CD4-positive, alpha-beta memory T cell (primary cell): Measurements from ENCODE around the gene TPGS1. TPM values are rescaled to one million over a fixed set of nuclear protein-coding genes. Genes with fewer than 3 reads are reported as not detected.

Source experiments
- CTCF ChIA-PET: fragments of 350-600 bp; sonication (Branson Sonifier 250); formaldehyde crosslinking; loops from one replicate; lab custom pipeline; 2021; ENCODE audit warnings: inconsistent platforms; ENCODE audit not compliant: partially characterized antibody; lab: Charles Lee
- POLR2A ChIA-PET: fragments of 350-600 bp; sonication (Branson Sonifier 250); formaldehyde crosslinking; loops from one replicate; lab custom pipeline; 2021; ENCODE audit not compliant: partially characterized antibody; lab: Charles Lee
- DNase-seq, 5 donors: peaks; one replicate each; pipeline versions ENCODE4 v3.0.0 to v3.0.0-alpha.2; 2020 to 2022; ENCODE audit warnings: mixed read lengths in 1 of 5
- H3K27ac ChIP-seq: one replicate; pipeline ENCODE4 v1.7.0; 2013; ENCODE audit warnings: low read depth, low read length
- H3K27me3 ChIP-seq: 2 replicates; pipeline ENCODE4 v1.7.0; 2013; ENCODE audit warnings: mild to moderate bottlenecking, low read length, moderate library complexity; ENCODE audit not compliant: insufficient read depth
- H3K36me3 ChIP-seq: 2 replicates; pipeline ENCODE4 v1.7.0; 2013; ENCODE audit warnings: mild to moderate bottlenecking, low read length, moderate library complexity; ENCODE audit not compliant: insufficient read depth
- H3K4me1 ChIP-seq: 2 replicates; pipeline ENCODE4 v1.7.0; 2013; ENCODE audit warnings: mild to moderate bottlenecking, low read length, moderate library complexity; ENCODE audit not compliant: insufficient read depth
- H3K4me3 ChIP-seq, 2 donors: one replicate each; pipeline ENCODE4 v1.7.0; 2013; ENCODE audit warnings: low read length in 2 of 2, mild to moderate bottlenecking in 1 of 2
- H3K9me3 ChIP-seq, 2 donors: one replicate each; pipeline ENCODE4 v1.7.0; 2013; ENCODE audit warnings: low read length in 2 of 2, control low read depth in 1 of 2; ENCODE audit not compliant: control insufficient read depth in 1 of 2
- H3K27ac Mint-ChIP-seq, 7 donors: one replicate each; pipeline ENCODE4 v1.8.0; 2020 to 2021; ENCODE audit warnings: mixed read lengths in 7 of 7, mild to moderate bottlenecking in 6 of 7, inconsistent platforms in 3 of 7, moderate library complexity in 3 of 7
- H3K27me3 Mint-ChIP-seq, 2 donors: one replicate each; pipeline ENCODE4 v1.8.0; 2020 to 2021; ENCODE audit warnings: mixed read lengths in 2 of 2
- H3K36me3 Mint-ChIP-seq, 2 donors: one replicate each; pipeline ENCODE4 v1.8.0; 2020 to 2021; ENCODE audit warnings: mixed read lengths in 2 of 2, inconsistent platforms in 1 of 2, mild to moderate bottlenecking in 1 of 2
- H3K4me1 Mint-ChIP-seq, 4 donors: one replicate each; pipeline ENCODE4 v1.8.0; 2020 to 2021; ENCODE audit warnings: mixed read lengths in 4 of 4, mild to moderate bottlenecking in 1 of 4
- H3K4me3 Mint-ChIP-seq, 8 donors: one replicate each; pipeline ENCODE4 v1.8.0; 2020 to 2021; ENCODE audit warnings: mixed read lengths in 8 of 8, mild to moderate bottlenecking in 7 of 8, moderate library complexity in 6 of 8, inconsistent platforms in 3 of 8
- H3K9me3 Mint-ChIP-seq, 8 donors: one replicate each; pipeline ENCODE4 v1.8.0; 2020 to 2021; ENCODE audit warnings: mixed read lengths in 8 of 8, mild to moderate bottlenecking in 5 of 8, inconsistent platforms in 3 of 8, moderate library complexity in 1 of 8
- intact Hi-C: fragments of 100-400 bp; cut with micrococcal nuclease; formaldehyde crosslinking; loops from one replicate; pipeline ENCODE4 v1.15.1; 2023
- polyA plus RNA-seq, 2 donors: library from polyadenylated mRNA; unstranded; fragments of 300-500 nt; fragmentation: Illumina TruSeq; gene quantifications; one replicate each; pipeline ENCODE4 v1.2.3, GENCODE V29; 2021
- total RNA-seq, 2 experiments: library from RNA; stranded (reverse); gene quantifications; one replicate each; pipeline ENCODE4 v1.2.3, GENCODE V29; 2021

TPGS1 gene
- total and polyA plus RNA-seq, 4 experiments from 2014 or later = 22.2 to 37.6 (median 31.9) TPM

GRCh38 chr19:522726-523125 lies 15.4 kb downstream of the TPGS1 start:
- Mint-ChIP-seq H3K4me3 (peak overlapping the region in 2 of 8 donors; percentile 46 to 48), H3K36me3 (no peaks in the 10 kb centered on the region), H3K27me3 (peaks cover 0 to 3% of the 10 kb centered on the region in 2 donors), H3K9me3 (no peaks in the 10 kb centered on the region), H3K4me1 (peaks cover 0 to 12% (median 1%) of the 10 kb centered on the region in 4 donors), H3K27ac (peak overlapping the region in 2 of 7 donors; percentile 37 to 65)
- DNase-seq = no peak
- POLR2A ChIA-PET = interaction anchor here (0.6 to 3.6 kb wide), 4 partner anchors 8 to 31 kb away, joined by 5 to 30 read pairs (median 8); partner anchors contain the start of gene TPGS1
- no peaks in the 10 kb centered on the region for H3K4me1 ChIP-seq
- H3K27me3 ChIP-seq = no peaks in the 10 kb centered on the region
- CTCF ChIA-PET = interaction anchor here (1.4 to 3.6 kb wide), 3 partner anchors 11 to 16 kb away, joined by 3 to 22 read pairs (median 3); no protein-coding TSS in a partner anchor
- no peak overlapping the region for H3K27ac ChIP-seq
- H3K36me3 ChIP-seq = no peaks in the 10 kb centered on the region
- no peak overlapping the region for H3K4me3 ChIP-seq
- H3K9me3 ChIP-seq = no peaks in the 10 kb centered on the region
- intact Hi-C loops = no loop called here

- POLR2A ChIA-PET = interaction anchor here (1.1 kb wide), 1 partner anchor 13 kb away, joined by 6 read pairs; no protein-coding TSS in a partner anchor
- Mint-ChIP-seq H3K4me3 (no peak overlapping the region), H3K27ac (no peak overlapping the region)
Measured at GRCh38 chr19:524062-524674, 16.9 kb downstream of the TPGS1 start.

GRCh38 chr19:525029-525428 lies 17.7 kb downstream of the TPGS1 start:
- no peaks in the 10 kb centered on the region for H3K36me3 ChIP-seq
- Mint-ChIP-seq H3K4me3 (no peak overlapping the region), H3K9me3 (no peaks in the 10 kb centered on the region), H3K27ac (no peak overlapping the region), H3K27me3 (peaks cover 0 to 3% of the 10 kb centered on the region in 2 donors), H3K4me1 (peaks cover 0 to 13% (median 1%) of the 10 kb centered on the region in 4 donors), H3K36me3 (no peaks in the 10 kb centered on the region)
- H3K9me3 ChIP-seq = no peaks in the 10 kb centered on the region
- H3K4me3 ChIP-seq = no peak overlapping the region
- H3K4me1 ChIP-seq = no peaks in the 10 kb centered on the region
- intact Hi-C loops = no loop called here
- H3K27me3 ChIP-seq = no peaks in the 10 kb centered on the region
- DNase-seq = no peak
- POLR2A ChIA-PET = no interaction called here
- H3K27ac ChIP-seq = no peak overlapping the region
- CTCF ChIA-PET = no interaction called here

More at GRCh38 chr19:524062-524674, 16.9 kb downstream of the TPGS1 start:
- no peak overlapping the region for H3K4me3 ChIP-seq
- peaks cover 0 to 12% (median 1%) of the 10 kb centered on the region in 4 donors for H3K4me1 Mint-ChIP-seq
- no peaks in the 10 kb centered on the region for H3K36me3 Mint-ChIP-seq
- H3K4me1 ChIP-seq = no peaks in the 10 kb centered on the region
- H3K9me3 Mint-ChIP-seq = no peaks in the 10 kb centered on the region
- intact Hi-C loops = no loop called here
- CTCF ChIA-PET = no interaction called here
- H3K27ac ChIP-seq = no peak overlapping the region
- DNase-seq = no peak
- H3K27me3 ChIP-seq = no peaks in the 10 kb centered on the region
- H3K36me3 ChIP-seq = no peaks in the 10 kb centered on the region
- H3K9me3 ChIP-seq = no peaks in the 10 kb centered on the region
- H3K27me3 Mint-ChIP-seq = peaks cover 0 to 3% of the 10 kb centered on the region in 2 donors

GRCh38 chr19:525857-526419 lies 18.6 kb downstream of the TPGS1 start:
- ChIA-PET POLR2A (no interaction called here), CTCF (interaction anchor here (1.0 kb wide), 1 partner anchor 20 kb away, joined by 4 read pairs; no protein-coding TSS in a partner anchor)
- Histone ChIP-seq H3K36me3 (no peaks in the 10 kb centered on the region), H3K27me3 (no peaks in the 10 kb centered on the region), H3K4me1 (peaks cover 6% of the 10 kb centered on the region), H3K4me3 (no peak overlapping the region), H3K9me3 (no peaks in the 10 kb centered on the region), H3K27ac (no peak overlapping the region)
- H3K4me1 Mint-ChIP-seq = peaks cover 0 to 16% (median 2%) of the 10 kb centered on the region in 4 donors
- H3K9me3 Mint-ChIP-seq = no peaks in the 10 kb centered on the region
- intact Hi-C loops = no loop called here
- no peaks in the 10 kb centered on the region for H3K36me3 Mint-ChIP-seq
- H3K4me3 Mint-ChIP-seq = no peak overlapping the region
- no peak overlapping the region for H3K27ac Mint-ChIP-seq
- H3K27me3 Mint-ChIP-seq = peaks cover 0 to 3% of the 10 kb centered on the region in 2 donors
- no peak for DNase-seq

GRCh38 chr19:530134-531008 lies 23.1 kb downstream of the TPGS1 start:
- Mint-ChIP-seq H3K4me3 (peak overlapping the region; percentile 79 to 87 (median 84)), H3K9me3 (no peaks in the 10 kb centered on the region), H3K27me3 (peaks cover 0 to 3% of the 10 kb centered on the region in 2 donors), H3K36me3 (peaks cover 0 to 3% of the 10 kb centered on the region in 2 donors), H3K4me1 (peaks cover 6 to 26% (median 10%) of the 10 kb centered on the region in 4 donors), H3K27ac (peak overlapping the region; percentile 58 to 93 (median 88))
- ChIA-PET POLR2A (interaction anchor here (0.7 to 6.5 kb wide), 10 partner anchors 8 to 133 kb away, joined by 3 to 111 read pairs (median 10); partner anchors contain the start of genes BSG, GZMM, RNF126 and TPGS1), CTCF (interaction anchor here (1.3 to 5.7 kb wide), 2 partner anchors 19 to 24 kb away, joined by 5 to 48 read pairs; no protein-coding TSS in a partner anchor)
- Histone ChIP-seq H3K36me3 (peaks cover under 1% of the 10 kb centered on the region), H3K27ac (peak overlapping the region; percentile 81), H3K4me1 (peaks cover 25% of the 10 kb centered on the region), H3K4me3 (peak overlapping the region in 1 of 2 donors; percentile 61), H3K9me3 (no peaks in the 10 kb centered on the region), H3K27me3 (no peaks in the 10 kb centered on the region)
- intact Hi-C loops = loop anchor here (1.0 to 5.0 kb wide), 4 partner anchors 13 to 82 kb away; partner anchors contain the start of genes BSG and TPGS1
- DNase-seq = no peak

- ChIA-PET POLR2A (interaction anchor here (0.9 to 6.5 kb wide), 15 partner anchors 8 to 150 kb away, joined by 3 to 111 read pairs (median 5); partner anchors contain the start of genes BSG, GZMM, RNF126 and TPGS1), CTCF (interaction anchor here (1.0 to 5.7 kb wide), 6 partner anchors 10 to 40 kb away, joined by 4 to 48 read pairs (median 7); partner anchors contain the start of gene TPGS1)
- Histone ChIP-seq H3K4me1 (peaks cover 27% of the 10 kb centered on the region), H3K4me3 (peak overlapping the region in 1 of 2 donors; percentile 61), H3K9me3 (no peaks in the 10 kb centered on the region), H3K27ac (peak overlapping the region; percentile 81), H3K27me3 (no peaks in the 10 kb centered on the region), H3K36me3 (peaks cover 9% of the 10 kb centered on the region)
- Mint-ChIP-seq H3K9me3 (no peaks in the 10 kb centered on the region), H3K4me1 (peaks cover 6 to 24% (median 10%) of the 10 kb centered on the region in 4 donors), H3K4me3 (peak overlapping the region; percentile 79 to 87 (median 84)), H3K27ac (peak overlapping the region; percentile 58 to 93 (median 88)), H3K36me3 (peaks cover 0 to 4% of the 10 kb centered on the region in 2 donors), H3K27me3 (peaks cover 0 to 3% of the 10 kb centered on the region in 2 donors)
- intact Hi-C loops = loop anchor here (1.0 to 5.0 kb wide), 4 partner anchors 12 to 81 kb away; partner anchors contain the start of genes BSG and TPGS1
- peak; percentile 79 to 98 (median 92) for DNase-seq
Measured at GRCh38 chr19:531009-531752, 23.9 kb downstream of the TPGS1 start.
